Measurements from ENCODE around the gene GPC5. TPM values are rescaled to one million over a fixed set of nuclear protein-coding genes. Genes with fewer than 3 reads are reported as not detected.

GPC5 gene
- total RNA-seq, 2 donors from 2014 or later, result 0.55 to 1.0 TPM

DNA sequence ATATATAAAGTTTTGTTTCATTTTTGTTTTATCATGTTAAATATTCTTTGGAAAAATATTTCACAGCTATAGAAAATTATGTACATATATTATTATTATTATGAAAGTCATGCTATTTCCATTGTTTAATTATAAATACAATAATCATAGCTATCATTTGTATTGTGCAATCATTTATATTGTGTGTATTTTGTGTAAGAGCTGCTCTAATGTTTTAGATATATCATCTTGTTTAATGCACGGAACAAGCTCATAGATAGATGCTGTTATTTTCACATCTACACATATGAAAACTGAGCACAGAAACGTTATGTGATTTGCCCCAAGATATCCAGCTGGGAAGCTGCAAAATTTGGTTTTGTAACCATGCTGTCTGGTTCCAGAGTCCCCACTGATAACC lies 111.6 kb downstream of the GPC5 start:
- H3K4me3 Mint-ChIP-seq, result no peak overlapping the region
- H3K4me1 Mint-ChIP-seq (ENCODE audit: low read depth in 2 of 2), result no peaks in the 10 kb centered on the region
- no peak overlapping the region for H3K27ac Mint-ChIP-seq
- peaks cover 8% of the 10 kb centered on the region for H3K9me3 Mint-ChIP-seq
- ATAC-seq (no peak), DNase-seq (ENCODE audit: low spot score) (no peak)
- no peaks in the 10 kb centered on the region for H3K36me3 Mint-ChIP-seq
- no peaks in the 10 kb centered on the region for H3K27me3 Mint-ChIP-seq

DNA sequence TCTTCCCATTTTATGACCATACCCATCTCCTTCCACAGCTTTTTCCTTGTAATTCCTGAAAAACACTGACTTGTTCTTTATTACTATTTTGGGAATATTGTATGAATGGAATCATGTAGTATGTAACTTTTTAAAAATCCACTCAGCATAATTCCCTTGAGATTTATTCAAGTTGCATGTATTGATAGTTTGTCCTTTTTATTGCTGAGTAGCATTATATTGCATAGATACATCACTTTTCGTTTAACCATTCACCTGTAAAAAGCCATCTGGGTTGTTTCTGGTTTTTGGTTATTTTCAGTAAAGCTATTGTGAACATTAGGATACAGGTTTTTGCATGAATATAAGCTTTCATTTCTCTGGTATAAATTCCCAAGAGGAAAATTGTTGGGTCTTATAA lies 115.4 kb downstream of the GPC5 start:
- Mint-ChIP-seq H3K9me3 (peaks cover 11% of the 10 kb centered on the region), H3K4me1 (ENCODE audit: low read depth in 2 of 2) (no peaks in the 10 kb centered on the region), H3K27me3 (no peaks in the 10 kb centered on the region), H3K4me3 (no peak overlapping the region), H3K36me3 (no peaks in the 10 kb centered on the region), H3K27ac (no peak overlapping the region)
- no peak for ATAC-seq
- DNase-seq (ENCODE audit: low spot score), result no peak

DNA sequence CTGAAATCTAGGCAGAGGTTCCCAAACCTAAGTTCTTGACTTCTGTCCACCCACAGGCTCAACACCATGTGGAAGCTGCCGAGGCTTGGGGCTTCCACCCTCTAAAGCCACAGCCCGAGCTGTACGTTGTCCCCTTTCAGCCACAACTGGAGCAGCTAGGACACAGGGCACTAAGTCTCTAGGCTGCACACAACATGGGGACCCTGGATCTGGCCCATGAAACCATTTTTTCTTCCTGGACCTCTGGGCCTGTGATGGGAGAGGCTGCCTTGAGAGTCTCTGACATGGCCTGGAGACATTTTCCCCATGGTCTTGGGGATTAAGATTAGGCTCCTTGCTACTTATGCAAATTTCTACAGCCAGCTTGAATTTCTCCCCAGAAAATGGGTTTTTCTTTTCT lies 118.4 kb downstream of the GPC5 start:
- no peak overlapping the region for H3K4me3 Mint-ChIP-seq
- DNase-seq (ENCODE audit: low spot score), result no peak
- no peaks in the 10 kb centered on the region for H3K27me3 Mint-ChIP-seq
- no peak for ATAC-seq
- no peaks in the 10 kb centered on the region for H3K4me1 Mint-ChIP-seq (ENCODE audit: low read depth in 2 of 2)
- peaks cover 14% of the 10 kb centered on the region for H3K9me3 Mint-ChIP-seq
- no peak overlapping the region for H3K27ac Mint-ChIP-seq
- no peaks in the 10 kb centered on the region for H3K36me3 Mint-ChIP-seq

DNA sequence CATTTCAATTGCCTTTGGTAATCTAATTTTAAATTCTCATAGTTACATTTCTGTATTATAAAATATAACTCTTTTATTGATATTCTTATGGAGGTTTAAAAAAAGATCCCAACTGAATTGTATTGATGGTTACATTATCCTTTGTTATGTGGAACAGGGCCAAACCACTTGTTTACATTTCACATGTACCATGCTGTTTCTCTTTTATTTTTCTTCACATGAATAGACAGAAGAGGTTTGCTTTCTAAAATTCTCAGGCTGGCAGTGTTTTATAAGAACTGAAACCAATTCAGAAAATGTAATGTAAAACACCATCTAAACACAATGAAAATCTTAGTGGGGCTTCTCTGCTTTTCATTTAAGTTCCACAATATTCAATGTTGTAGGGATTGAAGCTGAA lies 122.5 kb downstream of the GPC5 start:
- H3K36me3 Mint-ChIP-seq, result no peaks in the 10 kb centered on the region
- no peak overlapping the region for H3K27ac Mint-ChIP-seq
- peaks cover 12% of the 10 kb centered on the region for H3K9me3 Mint-ChIP-seq
- no peaks in the 10 kb centered on the region for H3K4me1 Mint-ChIP-seq (ENCODE audit: low read depth in 2 of 2)
- ATAC-seq (no peak), DNase-seq (ENCODE audit: low spot score) (no peak)
- no peak overlapping the region for H3K4me3 Mint-ChIP-seq
- no peaks in the 10 kb centered on the region for H3K27me3 Mint-ChIP-seq

DNA sequence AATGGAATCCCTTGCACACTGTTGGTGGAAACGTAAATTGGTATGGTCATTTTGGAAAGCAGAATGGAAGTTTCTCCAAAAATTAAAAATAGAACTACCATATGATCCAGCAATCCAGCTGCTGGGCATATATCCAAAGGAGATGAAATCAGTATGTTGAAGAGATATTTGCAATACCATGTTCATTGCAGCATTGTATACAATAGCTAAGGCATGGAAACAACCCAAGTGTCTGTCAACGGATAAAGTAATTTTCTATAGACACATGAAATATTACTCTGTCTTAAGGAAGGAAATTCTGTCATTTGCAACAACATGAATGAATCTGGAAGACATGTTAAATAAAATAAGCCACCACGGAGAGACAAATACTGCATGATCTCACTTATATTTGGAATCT lies 124.7 kb downstream of the GPC5 start:
- Mint-ChIP-seq H3K27ac (no peak overlapping the region), H3K27me3 (no peaks in the 10 kb centered on the region), H3K9me3 (peaks cover 9% of the 10 kb centered on the region), H3K4me3 (no peak overlapping the region), H3K4me1 (ENCODE audit: low read depth in 2 of 2) (no peaks in the 10 kb centered on the region), H3K36me3 (peaks cover 4% of the 10 kb centered on the region)
- DNase-seq (ENCODE audit: low spot score) (no peak), ATAC-seq (no peak)

DNA sequence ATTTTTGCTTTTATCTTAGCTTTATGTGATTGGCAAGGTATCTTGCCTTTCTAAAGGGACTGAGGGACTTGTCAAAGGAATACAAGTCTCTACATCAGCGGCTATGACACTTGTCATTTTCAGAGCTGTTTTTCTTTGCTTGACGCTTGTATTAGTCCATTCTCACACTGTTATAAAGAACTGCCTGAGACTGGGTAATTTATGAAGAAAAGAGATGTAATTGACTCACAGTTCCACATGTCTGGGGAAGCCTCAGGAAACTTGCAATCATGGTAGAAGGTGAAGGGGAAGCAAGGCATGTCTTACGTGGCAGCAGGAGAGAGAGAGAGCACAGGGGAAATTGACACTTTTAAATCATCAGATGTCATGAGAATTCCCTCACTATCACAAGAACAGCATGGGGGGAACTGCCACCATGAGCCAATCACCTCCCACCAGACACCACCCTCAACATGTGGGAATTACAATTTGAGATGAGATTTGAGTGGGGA lies 128.2 kb downstream of the GPC5 start:
- DNase-seq (ENCODE audit: low spot score) (no peak), ATAC-seq (no peak)
- Mint-ChIP-seq H3K27me3 (no peaks in the 10 kb centered on the region), H3K36me3 (peaks cover 4% of the 10 kb centered on the region), H3K27ac (no peak overlapping the region), H3K4me1 (ENCODE audit: low read depth in 2 of 2) (no peaks in the 10 kb centered on the region), H3K4me3 (no peak overlapping the region), H3K9me3 (peaks cover 10% of the 10 kb centered on the region)

DNA sequence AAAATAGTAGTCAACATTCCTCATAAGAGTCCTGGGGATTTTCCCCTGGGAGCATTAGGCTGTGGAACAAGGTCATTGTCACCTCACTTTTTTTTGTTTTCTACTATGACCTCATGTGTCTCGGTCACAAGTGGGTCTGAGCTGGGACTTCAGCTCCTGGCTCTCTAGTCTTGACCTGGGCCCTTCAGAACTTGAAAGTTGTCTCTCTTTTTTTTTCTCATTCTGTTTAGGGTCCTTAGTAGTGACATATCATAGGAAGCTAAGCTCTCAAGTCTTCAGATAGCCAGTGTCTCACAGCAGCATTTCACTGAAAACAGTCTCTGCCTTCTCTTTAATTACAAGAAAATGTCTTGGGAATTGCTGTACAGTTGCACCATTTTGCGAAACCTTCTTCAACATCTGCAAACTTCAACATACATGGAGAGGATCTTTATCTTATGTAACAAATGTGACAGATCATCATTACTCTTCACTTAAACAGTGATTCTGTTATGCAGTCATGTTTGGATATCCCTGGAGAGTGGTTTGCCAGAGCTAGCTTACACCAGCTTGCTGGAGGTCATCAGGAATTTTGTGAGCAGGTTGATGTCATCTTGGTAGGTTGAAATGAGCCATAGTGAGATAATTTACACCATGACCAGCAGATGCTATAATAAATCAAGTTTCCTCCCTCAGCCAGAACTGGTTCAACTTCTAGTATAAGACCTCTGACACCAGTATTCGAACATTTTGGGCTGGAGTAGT lies 131.5 kb downstream of the GPC5 start:
- Mint-ChIP-seq H3K4me1 (ENCODE audit: low read depth in 2 of 2) (no peaks in the 10 kb centered on the region), H3K36me3 (peaks cover 4% of the 10 kb centered on the region), H3K27ac (no peak overlapping the region), H3K27me3 (no peaks in the 10 kb centered on the region), H3K4me3 (no peak overlapping the region), H3K9me3 (peaks cover 15% of the 10 kb centered on the region)
- DNase-seq (ENCODE audit: low spot score), result no peak
- no peak for ATAC-seq

DNA sequence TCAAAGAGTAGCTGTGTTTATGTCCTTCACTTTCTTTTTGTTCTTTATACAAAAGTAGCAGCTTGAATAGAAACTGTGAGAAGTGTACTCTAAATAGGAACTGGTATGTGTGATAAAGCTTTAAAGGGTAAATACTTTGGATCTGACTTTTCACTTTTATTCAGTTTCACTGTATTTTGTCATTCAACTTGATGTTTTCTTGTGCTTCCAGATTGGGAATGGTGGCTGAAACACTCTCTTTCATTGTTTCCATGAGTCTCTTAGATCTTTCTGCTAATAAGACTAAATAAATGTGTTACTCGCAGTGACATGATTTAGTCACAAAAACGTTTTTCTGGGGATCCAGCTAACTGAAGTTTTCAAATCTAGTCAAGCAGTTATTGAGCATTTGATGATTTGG lies 133.2 kb downstream of the GPC5 start:
- DNase-seq (ENCODE audit: low spot score) (no peak), ATAC-seq (no peak)
- no peaks in the 10 kb centered on the region for H3K4me1 Mint-ChIP-seq (ENCODE audit: low read depth in 2 of 2)
- H3K36me3 Mint-ChIP-seq, result peaks cover under 1% of the 10 kb centered on the region
- H3K4me3 Mint-ChIP-seq, result no peak overlapping the region
- no peak overlapping the region for H3K27ac Mint-ChIP-seq
- H3K27me3 Mint-ChIP-seq, result no peaks in the 10 kb centered on the region
- peaks cover 17% of the 10 kb centered on the region for H3K9me3 Mint-ChIP-seq

DNA sequence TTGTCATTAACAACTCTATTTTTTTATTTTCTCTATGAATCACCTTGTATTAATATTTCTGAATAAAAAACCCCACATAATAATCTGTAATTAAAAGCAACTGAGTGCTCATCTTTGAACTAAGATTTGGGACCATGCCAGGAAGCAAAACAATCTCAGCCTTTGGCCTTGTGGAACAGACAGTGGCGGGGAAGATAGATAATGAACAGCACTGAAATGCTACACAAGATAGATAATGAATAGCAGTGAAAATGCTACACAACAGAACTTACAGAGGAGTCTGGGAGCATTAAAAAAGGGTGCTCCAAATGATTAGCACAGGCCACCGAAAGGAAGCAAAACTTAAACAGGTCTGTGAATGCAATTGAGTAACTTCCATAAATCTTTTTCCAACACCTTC lies 134.9 kb downstream of the GPC5 start:
- no peak overlapping the region for H3K4me3 Mint-ChIP-seq
- no peak overlapping the region for H3K27ac Mint-ChIP-seq
- no peaks in the 10 kb centered on the region for H3K27me3 Mint-ChIP-seq
- peaks cover 15% of the 10 kb centered on the region for H3K9me3 Mint-ChIP-seq
- no peak for DNase-seq (ENCODE audit: low spot score)
- ATAC-seq, result no peak
- no peaks in the 10 kb centered on the region for H3K4me1 Mint-ChIP-seq (ENCODE audit: low read depth in 2 of 2)
- no peaks in the 10 kb centered on the region for H3K36me3 Mint-ChIP-seq

DNA sequence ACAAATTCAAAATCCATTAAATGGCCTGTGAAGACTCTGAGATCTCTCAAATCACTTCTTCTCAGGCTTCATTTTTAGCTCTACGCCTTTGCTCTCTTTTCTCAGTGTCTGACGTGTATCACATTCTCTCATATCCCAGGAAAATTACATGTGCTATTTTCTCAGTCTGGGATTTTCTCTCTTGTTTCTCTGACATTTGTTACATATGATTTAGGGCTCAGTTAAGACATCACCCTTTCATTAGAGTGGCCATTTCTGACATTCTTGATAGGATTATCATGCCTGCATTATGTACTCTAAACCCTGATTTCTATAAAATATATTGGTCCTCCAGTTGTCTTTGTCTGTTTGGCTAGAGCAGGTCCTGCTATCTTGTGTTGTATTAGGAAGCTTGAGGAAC lies 136.6 kb downstream of the GPC5 start:
- no peak overlapping the region for H3K4me3 Mint-ChIP-seq
- H3K9me3 Mint-ChIP-seq, result peaks cover 12% of the 10 kb centered on the region
- no peaks in the 10 kb centered on the region for H3K36me3 Mint-ChIP-seq
- H3K27ac Mint-ChIP-seq, result no peak overlapping the region
- ATAC-seq (no peak), DNase-seq (ENCODE audit: low spot score) (no peak)
- no peaks in the 10 kb centered on the region for H3K4me1 Mint-ChIP-seq (ENCODE audit: low read depth in 2 of 2)
- H3K27me3 Mint-ChIP-seq, result no peaks in the 10 kb centered on the region

DNA sequence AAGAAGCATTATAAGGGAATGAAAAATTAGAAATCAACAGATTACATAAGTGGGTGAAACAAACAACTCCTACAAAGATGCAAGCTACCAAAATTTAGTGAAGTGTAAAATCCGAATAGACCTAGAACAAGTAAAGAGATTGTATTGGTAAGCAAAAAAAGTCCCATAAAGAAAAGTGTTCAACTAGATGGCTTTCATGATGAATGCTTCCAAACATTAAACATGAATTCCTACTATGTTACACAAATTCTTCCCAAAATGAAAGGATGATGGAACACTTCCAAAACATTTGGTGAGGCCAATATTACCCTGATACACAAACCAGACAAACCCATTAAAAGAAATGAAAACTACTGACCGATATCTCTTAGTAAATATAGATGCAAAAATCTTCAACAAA lies 139.0 kb downstream of the GPC5 start:
- Mint-ChIP-seq H3K4me3 (no peak overlapping the region), H3K36me3 (no peaks in the 10 kb centered on the region), H3K9me3 (peaks cover 12% of the 10 kb centered on the region), H3K4me1 (ENCODE audit: low read depth in 2 of 2) (no peaks in the 10 kb centered on the region), H3K27me3 (no peaks in the 10 kb centered on the region), H3K27ac (no peak overlapping the region)
- ATAC-seq (no peak), DNase-seq (ENCODE audit: low spot score) (no peak)

DNA sequence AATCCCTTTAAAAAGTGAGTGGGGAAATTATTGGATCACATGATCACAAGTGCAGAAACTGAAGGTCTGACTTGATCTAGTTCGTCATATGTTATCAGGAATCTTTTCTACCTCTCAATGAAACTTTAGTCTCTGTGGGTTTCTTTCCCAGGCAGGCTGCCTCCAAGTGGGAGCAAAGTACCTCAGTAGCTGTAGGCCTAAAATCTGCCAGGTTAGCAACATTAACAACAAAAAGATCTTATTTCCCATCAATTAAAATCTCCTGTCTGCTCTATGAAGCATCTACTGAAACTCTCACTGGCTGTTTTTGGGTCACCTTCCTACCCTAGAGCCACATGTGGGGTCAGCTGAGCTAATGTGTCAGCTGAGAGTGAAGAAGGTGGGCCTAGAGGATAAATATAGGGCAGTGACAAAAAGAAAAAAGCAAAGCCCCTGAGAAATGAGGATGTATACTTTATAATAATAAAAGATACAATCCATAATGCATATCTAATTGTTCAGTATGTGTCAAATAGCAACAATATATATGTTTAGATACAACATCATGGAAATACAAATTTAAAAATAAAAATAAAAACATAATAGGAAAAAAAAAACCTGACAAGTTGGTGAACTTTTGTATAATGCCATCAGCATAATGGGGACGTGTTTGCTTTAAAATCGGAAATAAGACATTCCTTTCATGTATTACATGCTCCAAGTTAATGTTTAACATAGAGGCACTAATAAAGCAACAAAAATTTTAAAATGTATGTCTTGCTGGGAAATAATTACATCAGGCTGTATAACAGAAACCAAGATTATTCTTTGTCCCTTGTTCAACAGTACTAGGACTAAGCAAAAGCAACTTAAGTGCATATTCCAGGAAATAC lies 141.1 kb downstream of the GPC5 start:
- no peaks in the 10 kb centered on the region for H3K4me1 Mint-ChIP-seq (ENCODE audit: low read depth in 2 of 2)
- no peak overlapping the region for H3K27ac Mint-ChIP-seq
- no peak for ATAC-seq
- no peaks in the 10 kb centered on the region for H3K36me3 Mint-ChIP-seq
- H3K4me3 Mint-ChIP-seq, result no peak overlapping the region
- H3K27me3 Mint-ChIP-seq, result no peaks in the 10 kb centered on the region
- H3K9me3 Mint-ChIP-seq, result peaks cover 8% of the 10 kb centered on the region
- DNase-seq (ENCODE audit: low spot score), result no peak

DNA sequence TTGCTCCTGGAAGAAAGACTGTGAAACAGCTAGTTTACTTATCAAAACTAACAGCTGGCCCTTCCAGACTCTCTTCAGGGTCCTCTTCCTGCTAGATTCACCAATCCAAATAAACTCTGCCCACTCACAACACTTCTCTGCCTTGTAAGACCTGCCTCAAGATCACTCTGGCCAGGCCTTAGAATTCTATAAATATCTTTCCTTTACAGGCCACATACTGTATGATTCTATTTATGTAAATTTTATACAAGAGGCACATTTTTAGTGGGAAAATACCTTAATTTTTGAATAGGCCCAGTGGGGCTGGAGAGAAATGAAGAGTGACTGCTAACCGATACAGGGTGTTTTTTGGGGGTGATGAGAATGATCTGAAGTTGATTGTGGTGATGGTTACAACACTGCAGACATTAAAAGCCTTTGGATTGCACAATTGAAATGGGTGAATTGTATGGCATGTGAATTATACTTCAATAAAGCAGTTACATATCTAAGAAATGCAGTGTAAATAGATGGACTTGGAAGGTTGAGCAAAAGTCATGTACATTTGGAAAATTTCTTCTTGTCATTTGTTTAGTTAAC lies 141.8 kb downstream of the GPC5 start:
- DNase-seq (ENCODE audit: low spot score) (no peak), ATAC-seq (no peak)
- H3K27me3 Mint-ChIP-seq, result no peaks in the 10 kb centered on the region
- H3K9me3 Mint-ChIP-seq, result peaks cover 2% of the 10 kb centered on the region
- H3K36me3 Mint-ChIP-seq, result no peaks in the 10 kb centered on the region
- H3K4me1 Mint-ChIP-seq (ENCODE audit: low read depth in 2 of 2), result no peaks in the 10 kb centered on the region
- no peak overlapping the region for H3K4me3 Mint-ChIP-seq
- H3K27ac Mint-ChIP-seq, result no peak overlapping the region

DNA sequence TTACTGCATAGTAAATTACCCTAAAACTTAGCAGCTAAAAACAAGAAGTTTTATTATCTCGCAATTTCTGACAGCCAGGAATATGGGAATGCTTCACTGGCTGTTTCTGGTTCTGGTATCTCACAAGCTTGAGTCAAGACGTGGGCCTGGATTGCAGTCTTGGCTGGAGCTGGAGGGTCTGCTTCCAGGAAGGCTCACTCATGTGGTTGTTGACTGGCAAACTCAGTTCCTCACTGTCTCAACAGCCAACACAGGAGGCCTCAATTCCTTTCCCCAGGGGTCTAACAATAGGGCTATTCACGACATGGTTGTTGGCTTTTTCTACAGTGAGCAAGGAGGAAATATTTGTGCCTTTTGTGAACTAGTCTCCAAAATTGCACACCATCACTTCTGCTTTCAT lies 146.3 kb downstream of the GPC5 start:
- peaks cover 4% of the 10 kb centered on the region for H3K36me3 Mint-ChIP-seq
- H3K4me3 Mint-ChIP-seq, result no peak overlapping the region
- ATAC-seq (no peak), DNase-seq (ENCODE audit: low spot score) (no peak)
- H3K4me1 Mint-ChIP-seq (ENCODE audit: low read depth in 2 of 2), result no peaks in the 10 kb centered on the region
- H3K27me3 Mint-ChIP-seq, result no peaks in the 10 kb centered on the region
- peaks cover 8% of the 10 kb centered on the region for H3K9me3 Mint-ChIP-seq
- no peak overlapping the region for H3K27ac Mint-ChIP-seq
